Gastrocnemius medialis (tissue), 4 donors: ENCODE data around the gene GJD4. TPM values are rescaled to one million over a fixed set of nuclear protein-coding genes. Genes with fewer than 3 reads are reported as not detected.

Source experiments
- ATAC-seq, 2 donors: fragments of 150-250 bp; one replicate each; pipeline ENCODE4 v1.9.1; 2016
- DNase-seq, 2 donors: peaks; one replicate each; pipeline ENCODE4 v3.0.0-alpha.2; 2019
- H3K27ac ChIP-seq, 4 donors: fragments of 200-600 bp; sonication (generic); 1 replicate in 1 of 4; 2 replicates in 3 of 4; pipeline ENCODE4 v1.5.1; 2016 to 2018; ENCODE audit warnings: mild to moderate bottlenecking in 2 of 4, moderate library complexity in 1 of 4
- H3K27me3 ChIP-seq, 3 donors: fragments of 200-600 bp; sonication (generic) in 2 of 3; 1 replicate in 1 of 3; 2 replicates in 2 of 3; pipeline versions ENCODE4 v1.5.1 to v1.6.0; 2016 to 2019; ENCODE audit warnings: mild to moderate bottlenecking in 1 of 3, moderate library complexity in 1 of 3
- H3K36me3 ChIP-seq, 2 donors: fragments of 200-600 bp; sonication (generic) in 1 of 2; one replicate each; pipeline ENCODE4 v1.5.1; 2017 to 2018
- H3K4me1 ChIP-seq, 2 donors: fragments of 200-600 bp; sonication (generic) in 1 of 2; one replicate each; pipeline ENCODE4 v1.5.1; 2016 to 2017; ENCODE audit warnings: mild to moderate bottlenecking in 2 of 2
- H3K4me3 ChIP-seq, 4 donors: fragments of 200-600 bp; sonication (generic) in 3 of 4; 1 replicate in 1 of 4; 2 replicates in 3 of 4; pipeline ENCODE4 v1.5.1; 2016 to 2019; ENCODE audit warnings: mild to moderate bottlenecking in 2 of 4
- H3K9me3 ChIP-seq, 3 donors: fragments of 200-600 bp; sonication (generic) in 2 of 3; 1 replicate in 1 of 3; 2 replicates in 2 of 3; pipeline ENCODE4 v1.5.1; 2016 to 2019
- CTCF ChIP-seq, 5 experiments: fragments of 450-650 bp in 3 of 5; fragments of 200-600 bp in 2 of 5; sonication (generic) in 2 of 5; IDR thresholded peaks in 4 of 5; conservative IDR thresholded peaks in 1 of 5; 1 replicate in 4 of 5; 2 replicates in 1 of 5; pipeline ENCODE4 v1.5.1; 2016 to 2019; ENCODE audit warnings: antibody characterized with exemption in 5 of 5, mild to moderate bottlenecking in 3 of 5, moderate library complexity in 3 of 5
- POLR2A ChIP-seq, 2 donors: fragments of 450-650 bp; IDR thresholded peaks; one replicate each; pipeline ENCODE4 v1.6.1; 2017; ENCODE audit warnings: antibody characterized with exemption in 2 of 2, mild to moderate bottlenecking in 2 of 2, moderate library complexity in 2 of 2
- in situ Hi-C, 4 donors: fragments of 200-750 bp; cut with MboI; loops; one replicate each; pipeline versions ENCODE4 v1.15.0 to v1.8.0; 2017; ENCODE audit warnings: low sequenced_read_pairs in 4 of 4
- intact Hi-C: fragments of 100-400 bp; cut with DNase I; formaldehyde crosslinking; loops from one replicate; pipeline ENCODE4 v1.15.1; 2023; ENCODE audit warnings: low total_unique reads
- total RNA-seq, 4 donors: library from RNA; depleted of rRNA; stranded (reverse); fragments of >200 nt; gene quantifications; one replicate each; pipeline versions ENCODE4 v1.1.0 to v1.2.3, GENCODE V29; 2016

GJD4 gene
- total RNA-seq, 4 donors from 2014 or later = not detected

GRCh38 chr10:35608328-35608672 lies 3.2 kb downstream of the GJD4 start:
- peaks cover 0 to 8% of the 10 kb centered on the region in 2 donors for H3K4me1 ChIP-seq
- H3K4me3 ChIP-seq = peak overlapping the region; percentile 41 to 61 (median 46)
- no peaks in the 10 kb centered on the region for H3K9me3 ChIP-seq
- intact Hi-C loops (no loop called here), in situ Hi-C loops (no loop called here)
- H3K27ac ChIP-seq = no peak overlapping the region
- DNase-seq = no peak
- no peak for ATAC-seq
- TF ChIP-seq POLR2A (IDR thresholded peaks at IDR 0.05) (no peak), CTCF (IDR thresholded peaks at IDR 0.05 in 4 of 5, conservative IDR thresholded peaks at IDR 0.05 in 1 of 5) (no peak)
- H3K36me3 ChIP-seq = no peaks in the 10 kb centered on the region
- peaks cover 18 to 39% (median 27%) of the 10 kb centered on the region in 3 donors for H3K27me3 ChIP-seq

- ATAC-seq (no peak), DNase-seq (no peak)
- TF ChIP-seq CTCF (IDR thresholded peaks at IDR 0.05 in 4 of 5, conservative IDR thresholded peaks at IDR 0.05 in 1 of 5) = no peak
- TF ChIP-seq POLR2A (IDR thresholded peaks at IDR 0.05) = no peak
- H3K27me3 ChIP-seq = peaks cover 14 to 30% (median 18%) of the 10 kb centered on the region in 3 donors
- H3K4me3 ChIP-seq = no peak overlapping the region
- H3K9me3 ChIP-seq = no peaks in the 10 kb centered on the region
- in situ Hi-C loops (no loop called here), intact Hi-C loops (no loop called here)
- H3K27ac ChIP-seq = no peak overlapping the region
- no peaks in the 10 kb centered on the region for H3K36me3 ChIP-seq
- peaks cover 0 to 8% of the 10 kb centered on the region in 2 donors for H3K4me1 ChIP-seq
Measured at GRCh38 chr10:35611750-35612149, 6.6 kb downstream of the GJD4 start.

GRCh38 chr10:35612385-35613106 lies 7.4 kb downstream of the GJD4 start:
- no peak for DNase-seq
- no peak overlapping the region for H3K4me3 ChIP-seq
- no peaks in the 10 kb centered on the region for H3K36me3 ChIP-seq
- TF ChIP-seq CTCF (IDR thresholded peaks at IDR 0.05 in 4 of 5, conservative IDR thresholded peaks at IDR 0.05 in 1 of 5) = no peak
- no peak for TF ChIP-seq POLR2A (IDR thresholded peaks at IDR 0.05)
- H3K27ac ChIP-seq = no peak overlapping the region
- peaks cover 14 to 23% (median 15%) of the 10 kb centered on the region in 3 donors for H3K27me3 ChIP-seq
- H3K9me3 ChIP-seq = no peaks in the 10 kb centered on the region
- peaks cover 0 to 8% of the 10 kb centered on the region in 2 donors for H3K4me1 ChIP-seq
- no peak for ATAC-seq
- intact Hi-C loops = no loop called here
- in situ Hi-C loops = no loop called here

- intact Hi-C loops = no loop called here
- H3K27ac ChIP-seq = no peak overlapping the region
- no peak for DNase-seq
- H3K4me3 ChIP-seq = no peak overlapping the region
- ATAC-seq = no peak
- H3K4me1 ChIP-seq = peaks cover 0 to 3% of the 10 kb centered on the region in 2 donors
- in situ Hi-C loops = no loop called here
- H3K27me3 ChIP-seq = peaks cover 10 to 18% (median 10%) of the 10 kb centered on the region in 3 donors
- TF ChIP-seq POLR2A (IDR thresholded peaks at IDR 0.05) = no peak
- H3K36me3 ChIP-seq = no peaks in the 10 kb centered on the region
- H3K9me3 ChIP-seq = no peaks in the 10 kb centered on the region
Measured at GRCh38 chr10:35613107-35613440, 7.9 kb downstream of the GJD4 start.

GRCh38 chr10:35613597-35614226 lies 8.6 kb downstream of the GJD4 start:
- intact Hi-C loops = no loop called here
- Histone ChIP-seq H3K27me3 (peaks cover 4 to 11% (median 5%) of the 10 kb centered on the region in 3 donors), H3K4me3 (no peak overlapping the region), H3K36me3 (no peaks in the 10 kb centered on the region), H3K27ac (no peak overlapping the region), H3K9me3 (no peaks in the 10 kb centered on the region), H3K4me1 (no peaks in the 10 kb centered on the region)
- in situ Hi-C loops = no loop called here
- TF ChIP-seq POLR2A (IDR thresholded peaks at IDR 0.05) (no peak), CTCF (IDR thresholded peaks at IDR 0.05 in 4 of 5, conservative IDR thresholded peaks at IDR 0.05 in 1 of 5) (no peak)
- ATAC-seq (no peak), DNase-seq (no peak)
